ENCODE measurements around the gene CD44.

CD44 gene

DNA sequence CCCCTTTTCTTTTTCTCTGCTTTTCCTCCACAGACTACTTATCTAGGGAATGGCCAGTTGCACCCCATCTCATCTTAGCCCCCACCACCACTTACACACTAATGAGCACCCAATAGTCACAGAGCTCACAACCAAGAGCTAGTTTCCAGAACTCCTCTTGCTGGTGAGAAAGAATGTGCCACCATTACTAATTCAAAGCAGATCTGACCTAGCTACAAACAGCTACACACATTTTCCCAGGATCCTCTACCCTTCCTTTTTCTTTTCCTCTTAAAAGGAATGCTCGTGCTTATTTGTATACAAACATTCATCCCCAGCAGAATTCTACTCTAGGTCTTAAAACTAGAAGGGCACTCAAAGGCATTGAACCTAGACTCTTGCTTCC is 136.8 kb downstream of the CD44 start:
- Histone ChIP-seq H3K4me3 (ENCODE audit: insufficient read depth, low read length, poor library complexity, severe bottlenecking) (no peak overlapping the region), H3K27ac (ENCODE audit: low read depth, low read length) (no peak overlapping the region), H3K9me3 (ENCODE audit: insufficient read depth, low read length) (no peaks in the 10 kb centered on the region), H3F3A (ENCODE audit: insufficient read depth) (no peaks in the 10 kb centered on the region), H3K27me3 (ENCODE audit: low read length) (no peaks in the 10 kb centered on the region), H3K9ac (ENCODE audit: low read length) (no peak overlapping the region), H3K9me2 (replicated peaks; ENCODE audit: insufficient read depth, low read length) (no peaks in the 10 kb centered on the region), H2AFZ (ENCODE audit: low read depth, low read length, severe bottlenecking) (no peak overlapping the region), H3K4me2 (ENCODE audit: low read depth, low read length, poor library complexity, severe bottlenecking) (no peak overlapping the region), H3K79me2 (ENCODE audit: insufficient read depth, low read length) (no peaks in the 10 kb centered on the region), H4K20me1 (ENCODE audit: low read depth, low read length) (no peaks in the 10 kb centered on the region), H3K36me3 (ENCODE audit: low read length) (no peaks in the 10 kb centered on the region)
- TF ChIP-seq, protein P1, sequence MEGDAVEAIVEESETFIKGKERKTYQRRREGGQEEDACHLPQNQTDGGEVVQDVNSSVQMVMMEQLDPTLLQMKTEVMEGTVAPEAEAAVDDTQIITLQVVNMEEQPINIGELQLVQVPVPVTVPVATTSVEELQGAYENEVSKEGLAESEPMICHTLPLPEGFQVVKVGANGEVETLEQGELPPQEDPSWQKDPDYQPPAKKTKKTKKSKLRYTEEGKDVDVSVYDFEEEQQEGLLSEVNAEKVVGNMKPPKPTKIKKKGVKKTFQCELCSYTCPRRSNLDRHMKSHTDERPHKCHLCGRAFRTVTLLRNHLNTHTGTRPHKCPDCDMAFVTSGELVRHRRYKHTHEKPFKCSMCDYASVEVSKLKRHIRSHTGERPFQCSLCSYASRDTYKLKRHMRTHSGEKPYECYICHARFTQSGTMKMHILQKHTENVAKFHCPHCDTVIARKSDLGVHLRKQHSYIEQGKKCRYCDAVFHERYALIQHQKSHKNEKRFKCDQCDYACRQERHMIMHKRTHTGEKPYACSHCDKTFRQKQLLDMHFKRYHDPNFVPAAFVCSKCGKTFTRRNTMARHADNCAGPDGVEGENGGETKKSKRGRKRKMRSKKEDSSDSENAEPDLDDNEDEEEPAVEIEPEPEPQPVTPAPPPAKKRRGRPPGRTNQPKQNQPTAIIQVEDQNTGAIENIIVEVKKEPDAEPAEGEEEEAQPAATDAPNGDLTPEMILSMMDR (IDR thresholded peaks at IDR 0.05; ENCODE audit: insufficient read depth, low read length, poor library complexity, severe bottlenecking), result no peak
- no peak for TF ChIP-seq EZH2phosphoT487 (conservative IDR thresholded peaks at IDR 0.05; ENCODE audit: low read length)

DNA sequence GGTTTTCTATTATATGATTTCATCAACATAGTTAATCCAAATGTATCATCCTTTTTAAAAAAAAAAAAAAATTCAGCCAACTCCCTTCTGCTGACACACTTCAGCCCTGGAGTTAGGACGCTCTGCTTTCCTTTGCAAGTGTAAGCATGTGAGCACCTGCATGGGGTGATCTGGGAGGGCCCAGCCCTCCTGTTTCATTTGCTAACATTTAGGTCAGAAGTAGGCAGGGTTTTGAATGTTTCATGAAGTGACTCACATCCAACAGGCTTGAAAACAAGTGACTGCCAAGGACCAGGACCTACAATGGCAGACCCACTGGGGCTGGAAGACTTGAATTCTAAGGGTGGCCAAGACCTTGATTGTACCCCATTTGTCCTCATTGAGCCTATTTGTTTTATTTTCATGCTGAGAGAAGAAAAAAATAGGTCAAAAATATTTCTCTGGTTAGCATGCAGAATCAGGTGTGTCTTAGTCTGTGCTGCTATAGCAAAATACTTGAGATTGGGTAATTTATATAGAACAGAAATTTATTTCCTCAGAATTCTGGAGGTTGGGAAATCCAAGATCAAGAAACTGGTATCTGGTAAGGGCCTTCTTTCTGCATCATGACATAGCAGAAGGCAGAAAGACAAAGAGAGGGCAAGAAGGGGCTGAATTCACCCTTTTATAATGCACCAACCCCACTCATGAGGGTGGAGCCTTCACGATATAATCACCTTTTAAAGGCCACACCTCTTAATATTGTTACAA is 137.6 kb downstream of the CD44 start:
- no peaks in the 10 kb centered on the region for H3K79me2 ChIP-seq (ENCODE audit: insufficient read depth, low read length)
- no peaks in the 10 kb centered on the region for H3K27me3 ChIP-seq (ENCODE audit: low read length)
- H3F3A ChIP-seq (ENCODE audit: insufficient read depth), result no peaks in the 10 kb centered on the region
- no peak overlapping the region for H3K9ac ChIP-seq (ENCODE audit: low read length)
- H3K9me2 ChIP-seq (replicated peaks; ENCODE audit: insufficient read depth, low read length), result no peaks in the 10 kb centered on the region
- no peak overlapping the region for H3K4me2 ChIP-seq (ENCODE audit: low read depth, low read length, poor library complexity, severe bottlenecking)
- H3K4me3 ChIP-seq (ENCODE audit: insufficient read depth, low read length, poor library complexity, severe bottlenecking), result no peak overlapping the region
- no peak overlapping the region for H2AFZ ChIP-seq (ENCODE audit: low read depth, low read length, severe bottlenecking)
- no peaks in the 10 kb centered on the region for H3K36me3 ChIP-seq (ENCODE audit: low read length)
- no peaks in the 10 kb centered on the region for H3K9me3 ChIP-seq (ENCODE audit: insufficient read depth, low read length)
- H3K27ac ChIP-seq (ENCODE audit: low read depth, low read length), result no peak overlapping the region
- no peaks in the 10 kb centered on the region for H4K20me1 ChIP-seq (ENCODE audit: low read depth, low read length)
- TF ChIP-seq, protein P1 (IDR thresholded peaks at IDR 0.05; ENCODE audit: insufficient read depth, low read length, poor library complexity, severe bottlenecking), result no peak
- TF ChIP-seq EZH2phosphoT487 (conservative IDR thresholded peaks at IDR 0.05; ENCODE audit: low read length), result no peak

DNA sequence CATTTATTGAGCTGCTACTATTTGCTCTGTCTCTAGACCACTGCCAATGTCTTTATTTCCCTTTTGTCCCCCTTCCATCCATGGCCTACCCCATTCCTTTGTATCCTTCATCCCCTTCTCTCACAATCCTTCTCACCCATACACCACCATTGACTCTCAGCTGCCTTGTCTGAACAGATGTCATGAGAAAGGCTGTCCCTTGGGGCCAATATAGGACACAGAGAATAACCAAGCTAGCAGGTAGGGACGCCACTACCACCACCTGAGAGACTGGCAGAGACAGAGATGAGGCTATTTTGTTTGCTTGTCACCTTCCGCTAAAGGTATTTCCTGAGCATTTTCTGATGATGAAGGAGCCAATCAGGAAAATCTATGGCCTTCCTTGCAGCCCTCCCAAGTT is 138.9 kb downstream of the CD44 start:
- H3K27ac ChIP-seq (ENCODE audit: low read depth, low read length), result no peak overlapping the region
- no peaks in the 10 kb centered on the region for H3K9me2 ChIP-seq (replicated peaks; ENCODE audit: insufficient read depth, low read length)
- H3K9me3 ChIP-seq (ENCODE audit: insufficient read depth, low read length), result no peaks in the 10 kb centered on the region
- no peaks in the 10 kb centered on the region for H3K79me2 ChIP-seq (ENCODE audit: insufficient read depth, low read length)
- H3K36me3 ChIP-seq (ENCODE audit: low read length), result no peaks in the 10 kb centered on the region
- H3K27me3 ChIP-seq (ENCODE audit: low read length), result no peaks in the 10 kb centered on the region
- TF ChIP-seq, protein P1 (IDR thresholded peaks at IDR 0.05; ENCODE audit: insufficient read depth, low read length, poor library complexity, severe bottlenecking), result no peak
- TF ChIP-seq EZH2phosphoT487 (conservative IDR thresholded peaks at IDR 0.05; ENCODE audit: low read length), result no peak
- H3F3A ChIP-seq (ENCODE audit: insufficient read depth), result no peaks in the 10 kb centered on the region
- no peaks in the 10 kb centered on the region for H4K20me1 ChIP-seq (ENCODE audit: low read depth, low read length)
- H2AFZ ChIP-seq (ENCODE audit: low read depth, low read length, severe bottlenecking), result no peak overlapping the region
- H3K4me2 ChIP-seq (ENCODE audit: low read depth, low read length, poor library complexity, severe bottlenecking), result no peak overlapping the region
- no peak overlapping the region for H3K9ac ChIP-seq (ENCODE audit: low read length)
- no peak overlapping the region for H3K4me3 ChIP-seq (ENCODE audit: insufficient read depth, low read length, poor library complexity, severe bottlenecking)

All from SU-DHL-6 (cell line).